ENCODE data around the gene BSDC1.

Gene BSDC1

GRCh38 chr1:32336591-32336932 is 57.7 kb downstream of the BSDC1 start:
- no peak for DNase-seq (ENCODE audit: low read depth)

- DNase-seq (ENCODE audit: low read depth), result peak; percentile 76
Observed at GRCh38 chr1:32335790-32336590, 58.3 kb downstream of the BSDC1 start, which contains the start of gene MARCKSL1. Gene MARCKSL1, minus strand, starts transcription at chr1:32336233. Its CDS starts 200 bp downstream, at chr1:32336033.

- DNase-seq (ENCODE audit: low read depth), result no peak
Observed at GRCh38 chr1:32335535-32335789, 58.8 kb downstream of the BSDC1 start.

GRCh38 chr1:32334864-32335534 is 59.2 kb downstream of the BSDC1 start:
- DNase-seq (ENCODE audit: low read depth), result peak; percentile 45

GRCh38 chr1:32334274-32334861 is 59.9 kb downstream of the BSDC1 start:
- no peak for DNase-seq (ENCODE audit: low read depth)

GRCh38 chr1:32333251-32333963 is 60.8 kb downstream of the BSDC1 start:
- no peak for DNase-seq (ENCODE audit: low read depth)

GRCh38 chr1:32332290-32333079 is 61.8 kb downstream of the BSDC1 start:
- no peak for DNase-seq (ENCODE audit: low read depth)

- DNase-seq (ENCODE audit: low read depth), result no peak
Observed at GRCh38 chr1:32331549-32331948, 62.7 kb downstream of the BSDC1 start.

GRCh38 chr1:32330558-32331151 is 63.6 kb downstream of the BSDC1 start:
- no peak for DNase-seq (ENCODE audit: low read depth)

GRCh38 chr1:32329931-32330466 is 64.2 kb downstream of the BSDC1 start:
- DNase-seq (ENCODE audit: low read depth), result no peak

GRCh38 chr1:32327204-32327603 is 67.0 kb downstream of the BSDC1 start:
- DNase-seq (ENCODE audit: low read depth), result no peak

- no peak for DNase-seq (ENCODE audit: low read depth)
Observed at GRCh38 chr1:32321712-32322291, 72.4 kb downstream of the BSDC1 start.

GRCh38 chr1:32318127-32318869 is 75.9 kb downstream of the BSDC1 start:
- no peak for DNase-seq (ENCODE audit: low read depth)

GRCh38 chr1:32316903-32317277 is 77.4 kb downstream of the BSDC1 start:
- no peak for DNase-seq (ENCODE audit: low read depth)
